Fibroblast of lung (primary cell): ENCODE results near the gene LDAH.

Experiments
- CTCF ChIP-seq, 2 donors: IDR thresholded peaks in 1 of 2; conservative IDR thresholded peaks in 1 of 2; 1 replicate in 1 of 2; 2 replicates in 1 of 2; pipeline ENCODE4 v1.5.1; 2011 to 2012; ENCODE audit warnings: low read length in 2 of 2, control low read depth in 1 of 2, inconsistent platforms in 1 of 2, low read depth in 1 of 2, mild to moderate bottlenecking in 1 of 2
- EZH2 ChIP-seq: IDR thresholded peaks from 2 replicates; pipeline ENCODE4 v1.5.1; 2012; ENCODE audit warnings: low read length, control low read depth, mild to moderate bottlenecking; ENCODE audit errors: missing control alignments

DNA sequence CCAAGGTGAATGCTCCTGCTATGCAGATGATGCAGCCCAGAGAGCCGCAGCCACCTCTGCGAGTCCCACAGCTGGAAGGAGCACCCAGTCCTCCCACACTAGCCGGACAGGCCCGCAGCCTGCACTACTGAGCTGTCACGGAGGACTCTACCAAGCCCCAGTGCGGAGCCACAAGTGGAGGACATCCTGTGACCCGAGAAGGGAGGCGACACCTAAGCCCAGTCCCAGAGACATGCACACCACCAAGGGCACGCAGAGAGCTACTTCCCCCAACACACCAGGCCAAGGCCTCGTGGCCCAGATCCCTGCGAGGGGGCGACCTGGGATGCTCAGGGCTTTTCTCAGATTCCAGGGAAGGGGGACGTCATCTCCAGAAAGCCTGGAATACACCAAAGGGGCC is 184.9 kb downstream of the LDAH start:
- TF ChIP-seq EZH2: no peak
- no peak for TF ChIP-seq CTCF (conservative IDR thresholded peaks at IDR 0.05 in 1 of 2, IDR thresholded peaks at IDR 0.05 in 1 of 2; ENCODE audit: low read depth in 1 of 2, low read length in 2 of 2)
